Gastrocnemius medialis (tissue), 4 donors: ENCODE measurements around the gene ENDOD1.

ENCODE experiments used
- POLR2A ChIP-seq, 2 donors: fragments of 450-650 bp; IDR thresholded peaks; one replicate each; pipeline ENCODE4 v1.6.1; 2017; ENCODE audit warnings: antibody characterized with exemption in 2 of 2, mild to moderate bottlenecking in 2 of 2, moderate library complexity in 2 of 2
- TF ChIP-seq, protein P1 (sequence below), 5 experiments: fragments of 450-650 bp in 3 of 5; fragments of 200-600 bp in 2 of 5; sonication (generic) in 2 of 5; IDR thresholded peaks in 4 of 5; conservative IDR thresholded peaks in 1 of 5; 1 replicate in 4 of 5; 2 replicates in 1 of 5; pipeline ENCODE4 v1.5.1; 2016 to 2019; ENCODE audit warnings: antibody characterized with exemption in 5 of 5, mild to moderate bottlenecking in 3 of 5, moderate library complexity in 3 of 5

DNA sequence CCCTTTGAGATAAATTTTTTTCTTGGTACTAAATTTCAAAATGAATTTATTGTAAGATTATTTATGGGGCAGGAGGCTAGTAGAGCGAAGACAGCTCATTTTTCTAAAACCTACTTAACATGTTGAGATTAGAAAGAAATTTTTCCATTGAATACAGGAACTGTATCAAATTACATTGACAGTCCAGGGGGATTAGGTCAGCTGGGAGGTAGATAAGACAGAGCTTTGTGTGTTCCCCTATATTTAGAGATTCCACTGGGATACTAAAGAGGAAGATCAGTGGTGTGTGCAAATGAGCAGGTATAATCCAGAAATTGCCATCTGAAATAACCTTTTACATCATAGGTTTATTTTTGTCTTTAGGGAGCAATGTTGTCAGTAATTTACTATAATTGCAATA is 32.1 kb downstream of the ENDOD1 start:
- TF ChIP-seq, protein P1, sequence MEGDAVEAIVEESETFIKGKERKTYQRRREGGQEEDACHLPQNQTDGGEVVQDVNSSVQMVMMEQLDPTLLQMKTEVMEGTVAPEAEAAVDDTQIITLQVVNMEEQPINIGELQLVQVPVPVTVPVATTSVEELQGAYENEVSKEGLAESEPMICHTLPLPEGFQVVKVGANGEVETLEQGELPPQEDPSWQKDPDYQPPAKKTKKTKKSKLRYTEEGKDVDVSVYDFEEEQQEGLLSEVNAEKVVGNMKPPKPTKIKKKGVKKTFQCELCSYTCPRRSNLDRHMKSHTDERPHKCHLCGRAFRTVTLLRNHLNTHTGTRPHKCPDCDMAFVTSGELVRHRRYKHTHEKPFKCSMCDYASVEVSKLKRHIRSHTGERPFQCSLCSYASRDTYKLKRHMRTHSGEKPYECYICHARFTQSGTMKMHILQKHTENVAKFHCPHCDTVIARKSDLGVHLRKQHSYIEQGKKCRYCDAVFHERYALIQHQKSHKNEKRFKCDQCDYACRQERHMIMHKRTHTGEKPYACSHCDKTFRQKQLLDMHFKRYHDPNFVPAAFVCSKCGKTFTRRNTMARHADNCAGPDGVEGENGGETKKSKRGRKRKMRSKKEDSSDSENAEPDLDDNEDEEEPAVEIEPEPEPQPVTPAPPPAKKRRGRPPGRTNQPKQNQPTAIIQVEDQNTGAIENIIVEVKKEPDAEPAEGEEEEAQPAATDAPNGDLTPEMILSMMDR (IDR thresholded peaks at IDR 0.05 in 4 of 5, conservative IDR thresholded peaks at IDR 0.05 in 1 of 5), result no peak
- TF ChIP-seq POLR2A (IDR thresholded peaks at IDR 0.05), result no peak
